H1 (cell line): ENCODE data around the gene PGPEP1. TPM values are rescaled to one million over a fixed set of nuclear protein-coding genes. Genes with fewer than 3 reads are reported as not detected.

Source experiments
- CTCF ChIA-PET: fragments of 300-600 bp; sonication (Branson Sonifier 250); formaldehyde crosslinking; loops from one replicate; lab custom pipeline; 2021; ENCODE audit not compliant: partially characterized antibody; lab: Charles Lee
- POLR2A ChIA-PET: fragments of 300-600 bp; sonication (Branson Sonifier 250); formaldehyde crosslinking; loops from one replicate; lab custom pipeline; 2021; ENCODE audit warnings: inconsistent platforms; ENCODE audit not compliant: partially characterized antibody; lab: Charles Lee
- DNase-seq, 2 experiments: peaks; one replicate each; pipeline versions ENCODE4 v3.0.0 to v3.0.0-alpha.2; 2010 to 2022; ENCODE audit warnings: low spot score in 2 of 2, low read depth in 1 of 2, mixed read lengths in 1 of 2
- FAIRE-seq: peaks from 2 replicates; lab custom pipeline; 2011; peaks lifted over from hg19 to GRCh38; lab: Jason Lieb, UNC
- H2AFZ ChIP-seq: 2 replicates; pipeline ENCODE4 v1.8.1; 2012; ENCODE audit warnings: low read length, inconsistent platforms
- H2AK5ac ChIP-seq: 2 replicates; pipeline ENCODE4 v1.6.1; 2013; ENCODE audit warnings: low read depth, low read length
- H2BK120ac ChIP-seq: replicated peaks from 2 replicates; pipeline ENCODE3; 2013; ENCODE audit warnings: low read depth, low read length, inconsistent platforms
- H2BK12ac ChIP-seq: 2 replicates; pipeline ENCODE4 v1.6.1; 2013; ENCODE audit warnings: low read depth, low read length
- H2BK15ac ChIP-seq: 2 replicates; pipeline ENCODE4 v1.6.1; 2013; ENCODE audit warnings: low read length
- H2BK20ac ChIP-seq: 2 replicates; pipeline ENCODE4 v1.6.1; 2013; ENCODE audit warnings: low read length
- H2BK5ac ChIP-seq: 2 replicates; pipeline ENCODE4 v1.6.1; 2013; ENCODE audit warnings: low read depth, low read length
- H3K14ac ChIP-seq: 2 replicates; pipeline ENCODE4 v1.6.1; 2013; ENCODE audit warnings: inconsistent platforms; ENCODE audit not compliant: insufficient read length
- H3K18ac ChIP-seq: 2 replicates; pipeline ENCODE4 v1.6.1; 2013; ENCODE audit warnings: low read length; ENCODE audit errors: extremely low read depth
- H3K23ac ChIP-seq: 2 replicates; pipeline ENCODE4 v1.6.1; 2013; ENCODE audit warnings: inconsistent platforms; ENCODE audit not compliant: insufficient read length
- H3K23me2 ChIP-seq: 2 replicates; pipeline ENCODE4 v1.6.1; 2013; ENCODE audit warnings: low read depth, low read length
- H3K27ac ChIP-seq: 2 replicates; pipeline ENCODE4 v1.6.1; 2011; ENCODE audit warnings: low read depth, low read length, inconsistent platforms
- H3K27me3 ChIP-seq, 4 experiments: replicated peaks in 1 of 4; 1 replicate in 1 of 4; 2 replicates in 3 of 4; pipeline versions ENCODE4 v1.6.1 to v1.8.1; 2011 to 2013; ENCODE audit warnings: low read length in 3 of 4, mild to moderate bottlenecking in 3 of 4, inconsistent platforms in 2 of 4, mixed read lengths in 2 of 4, moderate library complexity in 1 of 4; ENCODE audit not compliant: control insufficient read depth in 3 of 4, insufficient read depth in 3 of 4; ENCODE audit errors: extremely low read depth in 1 of 4
- H3K36me3 ChIP-seq, 4 experiments: 2 replicates each; pipeline versions ENCODE4 v1.6.1 to v1.8.1; 2011 to 2013; ENCODE audit warnings: mild to moderate bottlenecking in 4 of 4, low read length in 3 of 4, moderate library complexity in 2 of 4, control low read depth in 1 of 4, inconsistent platforms in 1 of 4; ENCODE audit not compliant: insufficient read depth in 4 of 4, control insufficient read depth in 2 of 4
- H3K4ac ChIP-seq: replicated peaks from 2 replicates; pipeline ENCODE3; 2013; ENCODE audit warnings: low read length, low read depth, mixed read lengths, inconsistent platforms; ENCODE audit not compliant: insufficient read length
- H3K4me1 ChIP-seq, 4 experiments: replicated peaks in 1 of 4; 1 replicate in 1 of 4; 2 replicates in 3 of 4; pipeline versions ENCODE4 v1.6.1 to v1.8.1; 2011 to 2013; ENCODE audit warnings: low read length in 3 of 4, inconsistent platforms in 2 of 4, mixed read lengths in 1 of 4; ENCODE audit not compliant: insufficient read depth in 4 of 4, control insufficient read depth in 3 of 4
- H3K4me2 ChIP-seq, 2 experiments: 2 replicates each; pipeline versions ENCODE4 v1.6.1 to v1.8.1; 2011 to 2013; ENCODE audit warnings: low read depth in 2 of 2, low read length in 2 of 2, control low read depth in 1 of 2, inconsistent platforms in 1 of 2, mild to moderate bottlenecking in 1 of 2; ENCODE audit not compliant: insufficient read depth in 1 of 2
- H3K4me3 ChIP-seq, 4 experiments: fragments of 200-600, 300-600 bp in 1 of 4; sonication (generic), shearing (Covaris generic), sonication (Bioruptor Twin) in 1 of 4; 2 replicates each; pipeline versions ENCODE4 v1.5.1 to v1.8.1; 2011 to 2016; ENCODE audit warnings: low read length in 4 of 4, low read depth in 3 of 4, control low read depth in 2 of 4, inconsistent platforms in 2 of 4, mild to moderate bottlenecking in 2 of 4, mixed read lengths in 1 of 4, moderate library complexity in 1 of 4; ENCODE audit not compliant: insufficient read depth in 2 of 4; ENCODE audit errors: extremely low read depth in 1 of 4
- H3K56ac ChIP-seq: replicated peaks from 2 replicates; pipeline ENCODE3; 2013; ENCODE audit warnings: low read depth, mild to moderate bottlenecking, mixed read lengths, low read length, inconsistent platforms; ENCODE audit not compliant: insufficient read length
- H3K79me1 ChIP-seq: 2 replicates; pipeline ENCODE4 v1.6.1; 2013; ENCODE audit warnings: low read depth, low read length, control low read depth
- H3K79me2 ChIP-seq, 2 experiments: 2 replicates each; pipeline versions ENCODE4 v1.6.1 to v1.8.1; 2012 to 2013; ENCODE audit warnings: low read length in 2 of 2, mild to moderate bottlenecking in 2 of 2, inconsistent platforms in 1 of 2; ENCODE audit not compliant: insufficient read depth in 2 of 2, control insufficient read depth in 1 of 2
- H3K9ac ChIP-seq, 4 experiments: replicated peaks in 1 of 4; 1 replicate in 1 of 4; 2 replicates in 3 of 4; pipeline versions ENCODE4 v1.6.1 to v1.8.1; 2011 to 2013; ENCODE audit warnings: low read depth in 3 of 4, low read length in 3 of 4, control low read depth in 2 of 4, mild to moderate bottlenecking in 2 of 4, moderate library complexity in 2 of 4, inconsistent platforms in 1 of 4; ENCODE audit errors: extremely low read depth in 1 of 4
- H3K9me3 ChIP-seq, 2 experiments: 2 replicates each; pipeline versions ENCODE4 v1.6.1 to v1.8.1; 2012 to 2013; ENCODE audit warnings: mild to moderate bottlenecking in 2 of 2, moderate library complexity in 2 of 2, control low read depth in 1 of 2, inconsistent platforms in 1 of 2, low read depth in 1 of 2, low read length in 1 of 2, mixed read lengths in 1 of 2; ENCODE audit not compliant: insufficient read depth in 2 of 2
- H4K20me1 ChIP-seq, 2 experiments: replicated peaks in 1 of 2; 2 replicates each; pipeline versions ENCODE3 to v1.8.1; 2011 to 2013; ENCODE audit warnings: inconsistent platforms in 2 of 2, low read length in 2 of 2, mild to moderate bottlenecking in 1 of 2; ENCODE audit not compliant: insufficient read depth in 2 of 2, control insufficient read depth in 1 of 2
- H4K5ac ChIP-seq: 2 replicates; pipeline ENCODE4 v1.6.1; 2013; ENCODE audit warnings: low read length, low read depth, mixed read lengths, inconsistent platforms; ENCODE audit not compliant: insufficient read length
- H4K8ac ChIP-seq: 2 replicates; pipeline ENCODE4 v1.8.0; 2013; ENCODE audit warnings: mild to moderate bottlenecking, moderate library complexity, low read length, inconsistent platforms; ENCODE audit not compliant: insufficient read depth; ENCODE audit errors: extremely low read depth
- H4K91ac ChIP-seq: replicated peaks from 2 replicates; pipeline ENCODE3; 2013; ENCODE audit warnings: low read length, mixed read lengths, inconsistent platforms; ENCODE audit not compliant: insufficient read length
- ATF2 ChIP-seq: IDR thresholded peaks from 2 replicates; pipeline ENCODE4 v1.6.1; 2012; ENCODE audit warnings: low read length, inconsistent platforms
- CBX5 ChIP-seq: fragments of 300-800, 300-1000 bp; sonication (generic); IDR thresholded peaks from 2 replicates; pipeline ENCODE4 v1.7.1; 2016; ENCODE audit warnings: antibody characterized with exemption, low read length, low read depth
- CHD2 ChIP-seq: IDR thresholded peaks from 2 replicates; pipeline ENCODE4 v1.6.1; 2012; ENCODE audit warnings: low read length, improper control_type of control experiment
- PHF8 ChIP-seq: fragments of 200-600 bp; sonication (generic); conservative IDR thresholded peaks from 2 replicates; pipeline ENCODE4 v1.7.1; 2012; ENCODE audit warnings: low read depth, mild to moderate bottlenecking, inconsistent platforms, low read length, moderate library complexity
- POLR2A ChIP-seq, 2 experiments: IDR thresholded peaks; 1 replicate in 1 of 2; 2 replicates in 1 of 2; pipeline ENCODE4 v1.6.1; 2011; ENCODE audit warnings: low read depth in 2 of 2, low read length in 2 of 2, mild to moderate bottlenecking in 2 of 2; ENCODE audit errors: control extremely low read depth in 1 of 2
- POLR2AphosphoS5 ChIP-seq: IDR thresholded peaks from 2 replicates; pipeline ENCODE4 v1.6.1; 2011; ENCODE audit warnings: low read depth, low read length
- SIN3A ChIP-seq, 2 experiments: IDR thresholded peaks in 1 of 2; conservative IDR thresholded peaks in 1 of 2; 2 replicates each; pipeline ENCODE4 v1.6.1; 2011 to 2012; ENCODE audit warnings: low read length in 2 of 2, improper control_type of control experiment in 1 of 2, low read depth in 1 of 2, mild to moderate bottlenecking in 1 of 2
- SIRT6 ChIP-seq: IDR thresholded peaks from one replicate; pipeline ENCODE4 v1.7.1; 2012; ENCODE audit warnings: low read length, inconsistent platforms
- TAF1 ChIP-seq: IDR thresholded peaks from 2 replicates; pipeline ENCODE4 v1.6.1; 2011; ENCODE audit warnings: mild to moderate bottlenecking, low read depth, low read length
- TEAD4 ChIP-seq: IDR thresholded peaks from 2 replicates; pipeline ENCODE4 v1.6.1; 2012; ENCODE audit warnings: low read depth, low read length, inconsistent platforms, mixed read lengths
- WGBS, 2 experiments: shearing (Covaris generic) in 1 of 2; methylation state at CpG; one replicate each; pipeline versions ENCODE4 v1.1.6 to v1.1.7; 2013 to 2015; ENCODE audit warnings: low lambda C conversion rate in 2 of 2, mixed read lengths in 2 of 2, inconsistent platforms in 1 of 2, low coverage in 1 of 2, missing lambda C conversion rate in 1 of 2; ENCODE audit not compliant: insufficient replicate concordance in 2 of 2, insufficient coverage in 1 of 2, insufficient read length in 1 of 2; ENCODE audit errors: extremely low coverage in 1 of 2, missing lambda C conversion rate in 1 of 2; 5-methylcytosine and 5-hydroxymethylcytosine counted together
- polyA plus RNA-seq, 7 experiments: library from polyadenylated mRNA; depleted of rRNA in 3 of 7; stranded (reverse) in 5 of 7; unstranded in 2 of 7; fragments of >200 nt in 5 of 7; fragments of 200-250 nt in 2 of 7; gene quantifications; 1 replicate in 5 of 7; 2 replicates in 1 of 7; 4 replicates in 1 of 7; pipeline versions ENCODE4 v1.2.1 to v1.2.3, GENCODE V29; 2011 to 2013; ENCODE audit warnings: missing spikeins in 2 of 7, mixed read lengths in 2 of 7
- total RNA-seq: library from RNA; stranded (reverse); fragmentation: NEBNext Ultra II Directional; extraction: Animal tissue kit (Norgen Biotek cat#: 25700); gene quantifications from 2 replicates; pipeline ENCODE4 v1.2.1, GENCODE V29; 2021

PGPEP1 gene
- total and polyA plus RNA-seq, 2 of the 8 experiments (the other 6 are each of a cell fraction or from before 2014, with no cell fraction given): 17.0 to 33.4 TPM

GRCh38 chr19:18386543-18387271 lies 46.3 kb downstream of the PGPEP1 start:
- FAIRE-seq: no peak
- no peak for TF ChIP-seq SIN3A (conservative IDR thresholded peaks at IDR 0.05 in 1 of 2, IDR thresholded peaks at IDR 0.05 in 1 of 2; ENCODE audit: low read depth in 1 of 2, low read length in 2 of 2)
- TF ChIP-seq TAF1: no peak; the same call in 1 of the 2 replicates
- no peak for TF ChIP-seq CBX5
- TF ChIP-seq TEAD4: no peak
- TF ChIP-seq SIRT6: no peak
- no peak for TF ChIP-seq POLR2A (IDR thresholded peaks at IDR 0.05; ENCODE audit: control extremely low read depth in 1 of 2, low read depth in 2 of 2, low read length in 2 of 2)
- no peak for TF ChIP-seq CHD2
- TF ChIP-seq PHF8: no peak
- no peak for TF ChIP-seq POLR2AphosphoS5
- no peak for TF ChIP-seq ATF2

More at GRCh38 chr19:18386543-18387271, 46.3 kb downstream of the PGPEP1 start:
- Histone ChIP-seq H4K8ac (no peak overlapping the region), H2BK5ac (no peak overlapping the region), H3K4me1 (peaks cover 3 to 4% (median 3%) of the 10 kb centered on the region in 4 experiments), H3K4ac (no peak overlapping the region), H3K18ac (0 out of 2 replicates have a peak overlapping the region, but pooled peaks have one; percentile 57), H3K79me1 (no peaks in the 10 kb centered on the region), H3K4me3 (peak overlapping the region in 2 of 4 experiments; percentile 10 to 38; a peak in 3 of 8 replicates), H4K20me1 (no peaks in the 10 kb centered on the region), H2BK15ac (no peak overlapping the region), H2BK12ac (peak overlapping the region; percentile 80), H2BK20ac (0 out of 2 replicates have a peak overlapping the region, but pooled peaks have one; percentile 40), H2BK120ac (no peak overlapping the region), H3K9me3 (no peaks in the 10 kb centered on the region), H3K27ac (no peak overlapping the region), H3K23me2 (peaks cover 2% of the 10 kb centered on the region; the same call in 1 of the 2 replicates), H3K27me3 (peaks cover 0 to 23% (median 14%) of the 10 kb centered on the region in 4 experiments; a peak in 6 of 7 replicates), H2AK5ac (no peak overlapping the region; the same call in 1 of the 2 replicates), H3K79me2 (no peaks in the 10 kb centered on the region), H4K5ac (no peak overlapping the region), H3K56ac (no peak overlapping the region), H2AFZ (no peak overlapping the region), H3K9ac (peak overlapping the region in 1 of 4 experiments; percentile 25; a peak in 2 of 7 replicates), H3K23ac (no peak overlapping the region), H3K36me3 (no peaks in the 10 kb centered on the region), H3K14ac (no peak overlapping the region), H3K4me2 (peak overlapping the region; percentile 12 to 15; a peak in 2 of 4 replicates), H4K91ac (peak overlapping the region; percentile 70)
- POLR2A ChIA-PET: interaction anchor here (1.0 to 3.3 kb wide), 7 partner anchors 12 to 195 kb away, joined by 3 to 12 read pairs (median 4); partner anchors contain the start of gene JUND
- CTCF ChIA-PET: interaction anchor here (0.6 to 10.4 kb wide), 17 partner anchors 9 to 433 kb away, joined by 3 to 177 read pairs (median 6); partner anchors contain the start of genes LRRC25 and SSBP4
- no peak for DNase-seq
- 92% methylated on average over 14 of the region's 14 CpGs; no CpG with 5 or more reads in 1 of the 2 experiments for WGBS, 2 experiments
